Loucy (cell line): ENCODE measurements around the gene KPNA1.

Experiments
- H2AFZ ChIP-seq: fragments of 200-600 bp; sonication (generic); 2 replicates; pipeline ENCODE4 v1.6.0; 2016; ENCODE audit warnings: antibody characterized with exemption, mild to moderate bottlenecking, low read length, moderate library complexity
- H3F3A ChIP-seq: fragments of 200-600 bp; 2 replicates; pipeline ENCODE4 v1.6.0; 2016; ENCODE audit warnings: antibody characterized with exemption, low read depth, mild to moderate bottlenecking
- H3K27me3 ChIP-seq: fragments of 200-600 bp; sonication (generic); 2 replicates; pipeline ENCODE4 v1.6.1; 2014; ENCODE audit warnings: low read length, mild to moderate bottlenecking; ENCODE audit not compliant: insufficient read depth, poor library complexity, severe bottlenecking
- H3K36me3 ChIP-seq: fragments of 200-600 bp; sonication (generic); 2 replicates; pipeline ENCODE4 v1.6.1; 2016; ENCODE audit warnings: low read length; ENCODE audit not compliant: insufficient read depth
- H3K4me1 ChIP-seq: fragments of 200-600 bp; sonication (generic); 2 replicates; pipeline ENCODE4 v1.5.1; 2014; ENCODE audit warnings: low read length, mild to moderate bottlenecking; ENCODE audit not compliant: insufficient read depth, poor library complexity, severe bottlenecking
- H3K4me2 ChIP-seq: fragments of 200-600 bp; sonication (generic); 2 replicates; pipeline ENCODE4 v1.6.0; 2014; ENCODE audit warnings: antibody characterized with exemption, low read length, low read depth, mild to moderate bottlenecking; ENCODE audit not compliant: poor library complexity, severe bottlenecking
- H3K4me3 ChIP-seq: fragments of 200-600 bp; sonication (generic); 2 replicates; pipeline ENCODE4 v1.5.1; 2014; ENCODE audit warnings: low read length, mild to moderate bottlenecking, mixed read lengths; ENCODE audit not compliant: poor library complexity, severe bottlenecking
- H3K79me2 ChIP-seq: fragments of 200-600 bp; sonication (generic); 2 replicates; pipeline ENCODE4 v1.6.1; 2014; ENCODE audit warnings: low read length; ENCODE audit not compliant: insufficient read depth
- H3K9ac ChIP-seq: fragments of 200-600 bp; sonication (generic); 2 replicates; pipeline ENCODE4 v1.6.0; 2014; ENCODE audit warnings: mild to moderate bottlenecking, low read depth, low read length, moderate library complexity; ENCODE audit not compliant: poor library complexity, severe bottlenecking
- H3K9me2 ChIP-seq: fragments of 200-600 bp; sonication (generic); replicated peaks from 2 replicates; pipeline ENCODE4 v1.6.1; 2016; ENCODE audit warnings: low read depth, low read length, mixed read lengths
- H3K9me3 ChIP-seq: fragments of 200-600 bp; sonication (generic); 2 replicates; pipeline ENCODE4 v1.6.1; 2014; ENCODE audit warnings: mild to moderate bottlenecking, antibody characterized with exemption, low read length, low read depth; ENCODE audit not compliant: insufficient read depth
- H4K20me1 ChIP-seq: fragments of 200-600 bp; sonication (generic); 2 replicates; pipeline ENCODE4 v1.6.0; 2014; ENCODE audit warnings: antibody characterized with exemption, low read length, mild to moderate bottlenecking; ENCODE audit not compliant: insufficient read depth, poor library complexity, severe bottlenecking
- EZH2phosphoT487 ChIP-seq: fragments of 200-600 bp; IDR thresholded peaks from 2 replicates; pipeline ENCODE4 v1.6.1; 2018; ENCODE audit warnings: antibody characterized with exemption, mild to moderate bottlenecking, moderate library complexity, borderline replicate concordance
- TF ChIP-seq, protein P1 (sequence below): fragments of 200-600 bp; sonication (generic); conservative IDR thresholded peaks from 2 replicates; pipeline ENCODE4 v1.5.1; 2014; ENCODE audit warnings: mild to moderate bottlenecking, antibody characterized with exemption, low read length

KPNA1 gene

DNA sequence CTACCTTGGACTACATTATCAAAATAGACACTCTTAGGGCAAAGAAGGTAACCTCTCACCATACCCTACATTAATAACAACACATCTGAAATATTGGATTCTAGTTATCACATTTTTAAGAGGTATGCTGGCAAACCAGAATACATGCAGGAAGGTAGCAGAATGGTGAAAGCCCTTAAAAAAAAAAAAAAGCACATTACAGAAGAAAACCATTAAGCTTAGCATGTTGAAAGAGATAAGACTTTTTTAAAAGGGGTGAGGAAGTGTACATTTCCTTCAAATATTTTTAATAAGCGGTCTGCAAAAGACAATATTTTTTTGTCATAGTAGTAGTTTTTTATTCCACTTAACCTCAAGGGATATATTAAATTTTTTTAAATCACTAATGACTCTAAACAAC lies 52.3 kb downstream of the KPNA1 start:
- TF ChIP-seq, protein P1, sequence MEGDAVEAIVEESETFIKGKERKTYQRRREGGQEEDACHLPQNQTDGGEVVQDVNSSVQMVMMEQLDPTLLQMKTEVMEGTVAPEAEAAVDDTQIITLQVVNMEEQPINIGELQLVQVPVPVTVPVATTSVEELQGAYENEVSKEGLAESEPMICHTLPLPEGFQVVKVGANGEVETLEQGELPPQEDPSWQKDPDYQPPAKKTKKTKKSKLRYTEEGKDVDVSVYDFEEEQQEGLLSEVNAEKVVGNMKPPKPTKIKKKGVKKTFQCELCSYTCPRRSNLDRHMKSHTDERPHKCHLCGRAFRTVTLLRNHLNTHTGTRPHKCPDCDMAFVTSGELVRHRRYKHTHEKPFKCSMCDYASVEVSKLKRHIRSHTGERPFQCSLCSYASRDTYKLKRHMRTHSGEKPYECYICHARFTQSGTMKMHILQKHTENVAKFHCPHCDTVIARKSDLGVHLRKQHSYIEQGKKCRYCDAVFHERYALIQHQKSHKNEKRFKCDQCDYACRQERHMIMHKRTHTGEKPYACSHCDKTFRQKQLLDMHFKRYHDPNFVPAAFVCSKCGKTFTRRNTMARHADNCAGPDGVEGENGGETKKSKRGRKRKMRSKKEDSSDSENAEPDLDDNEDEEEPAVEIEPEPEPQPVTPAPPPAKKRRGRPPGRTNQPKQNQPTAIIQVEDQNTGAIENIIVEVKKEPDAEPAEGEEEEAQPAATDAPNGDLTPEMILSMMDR, result no peak
- TF ChIP-seq EZH2phosphoT487, result no peak
- H3K4me3 ChIP-seq, result no peak overlapping the region
- H2AFZ ChIP-seq, result no peak overlapping the region
- H4K20me1 ChIP-seq, result peaks cover 36% of the 10 kb centered on the region
- H3K9me2 ChIP-seq, result no peaks in the 10 kb centered on the region
- no peak overlapping the region for H3K9ac ChIP-seq
- peaks cover 85% of the 10 kb centered on the region for H3K36me3 ChIP-seq
- peak overlapping the region; percentile 41 for H3K4me2 ChIP-seq
- H3K27me3 ChIP-seq, result no peaks in the 10 kb centered on the region
- no peaks in the 10 kb centered on the region for H3F3A ChIP-seq
- no peaks in the 10 kb centered on the region for H3K9me3 ChIP-seq
- peaks cover 17% of the 10 kb centered on the region for H3K4me1 ChIP-seq
- peaks cover 7% of the 10 kb centered on the region for H3K79me2 ChIP-seq

DNA sequence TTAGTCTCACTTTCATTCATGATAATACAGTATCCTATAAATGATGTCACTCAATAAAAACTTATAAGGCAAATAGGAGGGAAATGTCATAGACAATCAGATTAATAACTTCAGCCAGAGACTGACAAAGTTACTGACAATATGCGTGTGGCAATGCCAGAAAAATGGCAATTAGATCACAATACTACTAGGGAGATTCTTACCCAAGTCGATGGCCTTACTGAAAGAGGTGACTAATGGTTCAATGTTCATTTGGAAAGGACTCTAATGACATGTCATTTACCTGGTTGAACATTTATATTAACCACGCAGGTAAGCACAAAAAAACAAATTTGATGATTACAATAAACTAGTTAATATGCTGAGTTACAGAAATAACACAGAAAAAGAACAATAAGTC lies 52.9 kb downstream of the KPNA1 start:
- no peak overlapping the region for H3K9ac ChIP-seq
- H3K36me3 ChIP-seq, result peaks cover 91% of the 10 kb centered on the region
- peak overlapping the region; percentile 41 for H3K4me2 ChIP-seq
- H3F3A ChIP-seq, result no peaks in the 10 kb centered on the region
- H3K79me2 ChIP-seq, result peaks cover 6% of the 10 kb centered on the region; the same call in 1 of the 2 replicates
- no peaks in the 10 kb centered on the region for H3K9me3 ChIP-seq
- no peaks in the 10 kb centered on the region for H3K27me3 ChIP-seq
- no peaks in the 10 kb centered on the region for H3K9me2 ChIP-seq
- H3K4me1 ChIP-seq, result peaks cover 17% of the 10 kb centered on the region
- TF ChIP-seq EZH2phosphoT487, result no peak
- TF ChIP-seq, protein P1, result no peak
- no peak overlapping the region for H3K4me3 ChIP-seq
- H2AFZ ChIP-seq, result no peak overlapping the region
- H4K20me1 ChIP-seq, result peaks cover 34% of the 10 kb centered on the region

DNA sequence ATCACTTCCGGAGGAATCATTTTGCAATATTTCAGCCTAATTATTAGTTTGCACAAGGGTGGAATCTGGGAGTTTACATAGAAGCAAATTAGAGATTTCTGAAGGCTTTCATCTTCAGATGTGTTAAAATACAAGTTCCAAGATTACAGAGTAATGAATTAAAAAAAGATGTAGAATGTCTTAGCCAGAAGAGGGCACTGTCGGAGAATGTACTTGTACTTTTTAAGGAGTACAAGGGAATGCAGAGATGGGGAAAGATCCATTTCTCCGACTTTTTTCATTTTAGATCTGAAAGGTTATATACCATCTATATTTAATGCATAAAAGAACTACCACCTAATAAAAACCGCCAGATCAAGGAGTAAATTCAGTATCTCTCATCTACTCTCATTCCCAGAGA lies 55.7 kb downstream of the KPNA1 start:
- Histone ChIP-seq H3K4me3 (no peak overlapping the region), H3K4me2 (no peak overlapping the region), H3K9me2 (no peaks in the 10 kb centered on the region), H3K36me3 (peaks cover 85% of the 10 kb centered on the region), H3K9ac (no peak overlapping the region), H4K20me1 (peaks cover 16% of the 10 kb centered on the region), H2AFZ (no peak overlapping the region), H3K79me2 (no peaks in the 10 kb centered on the region), H3K9me3 (no peaks in the 10 kb centered on the region), H3K27me3 (no peaks in the 10 kb centered on the region), H3F3A (no peaks in the 10 kb centered on the region), H3K4me1 (peaks cover 17% of the 10 kb centered on the region)
- no peak for TF ChIP-seq EZH2phosphoT487
- TF ChIP-seq, protein P1, result peak; percentile 70
